Endothelial cell of umbilical vein (primary cell): Measurements from ENCODE around the gene PCDHA4. TPM values are rescaled to one million over a fixed set of nuclear protein-coding genes. Genes with fewer than 3 reads are reported as not detected.

Source experiments
- BruUV-seq: library from RNA; stranded (reverse); fragments of 400-500 nt; replicated peaks from 2 replicates; lab custom pipeline; 2021; lab: Mats Ljungman, UMichigan
- CTCF ChIA-PET: fragments of 300-600, 350-600 bp; sonication (Branson Sonifier 250); formaldehyde crosslinking; loops from one replicate; lab custom pipeline; 2021; ENCODE audit warnings: antibody characterized with exemption, inconsistent platforms; lab: Charles Lee
- POLR2A ChIA-PET: fragments of 300-600, 350-600 bp; sonication (Branson Sonifier 250); formaldehyde crosslinking; loops from one replicate; lab custom pipeline; 2021; ENCODE audit warnings: antibody characterized with exemption, inconsistent platforms; lab: Charles Lee
- DNase-seq: peaks from one replicate; pipeline ENCODE4 v3.0.0-alpha.2; 2011; ENCODE audit warnings: low read depth, low spot score
- FAIRE-seq: peaks from 2 replicates; lab custom pipeline; 2011; peaks lifted over from hg19 to GRCh38; lab: Jason Lieb, UNC
- H2AFZ ChIP-seq: 2 replicates; pipeline ENCODE4 v1.6.0; 2012; ENCODE audit warnings: low read depth, low read length, control low read depth, inconsistent platforms
- H3K27ac ChIP-seq: 2 replicates; pipeline ENCODE4 v1.5.1; 2011; ENCODE audit warnings: low read depth, mild to moderate bottlenecking, control low read depth, low read length, moderate library complexity; ENCODE audit not compliant: insufficient read depth
- H3K27me3 ChIP-seq, 2 experiments: 2 replicates each; pipeline versions ENCODE4 v1.6.0 to v1.6.1; 2011; ENCODE audit warnings: low read length in 2 of 2, mixed read lengths in 1 of 2; ENCODE audit not compliant: control insufficient read depth in 2 of 2, insufficient read depth in 2 of 2
- H3K36me3 ChIP-seq, 2 experiments: 2 replicates in 1 of 2; 3 replicates in 1 of 2; pipeline ENCODE4 v1.5.1; 2011; ENCODE audit warnings: low read length in 2 of 2, mild to moderate bottlenecking in 1 of 2, moderate library complexity in 1 of 2; ENCODE audit not compliant: control insufficient read depth in 2 of 2, insufficient read depth in 2 of 2; ENCODE audit errors: extremely low read depth in 1 of 2
- H3K4me1 ChIP-seq: 3 replicates; pipeline ENCODE4 v1.5.1; 2011; ENCODE audit warnings: mild to moderate bottlenecking, low read length; ENCODE audit not compliant: control insufficient read depth, insufficient read depth; ENCODE audit errors: extremely low read depth
- H3K4me2 ChIP-seq: 2 replicates; pipeline ENCODE4 v1.6.1; 2011; ENCODE audit warnings: low read length, control low read depth, mixed read lengths; ENCODE audit not compliant: insufficient read depth
- H3K4me3 ChIP-seq, 3 experiments: fragments of 200-600 bp in 1 of 3; sonication (generic), shearing (Covaris generic) in 1 of 3; replicated peaks in 1 of 3; 2 replicates each; pipeline ENCODE4 v1.5.1; 2011 to 2016; ENCODE audit warnings: control low read depth in 3 of 3, low read length in 3 of 3, mild to moderate bottlenecking in 2 of 3, inconsistent platforms in 1 of 3, low read depth in 1 of 3, moderate library complexity in 1 of 3; ENCODE audit not compliant: insufficient read depth in 1 of 3
- H3K79me2 ChIP-seq: 2 replicates; pipeline ENCODE4 v1.6.0; 2012; ENCODE audit warnings: low read length, inconsistent platforms; ENCODE audit not compliant: control insufficient read depth, insufficient read depth
- H3K9ac ChIP-seq: replicated peaks from 2 replicates; pipeline ENCODE3; 2011; ENCODE audit warnings: low read length, control low read depth; ENCODE audit not compliant: insufficient read depth; ENCODE audit errors: extremely low read depth
- H3K9me1 ChIP-seq: replicated peaks from 3 replicates; pipeline ENCODE4 v1.6.0; 2011; ENCODE audit warnings: mild to moderate bottlenecking, low read length; ENCODE audit not compliant: control insufficient read depth, insufficient read depth; ENCODE audit errors: extremely low read depth
- H3K9me3 ChIP-seq: replicated peaks from 2 replicates; pipeline ENCODE4 v1.5.1; 2012; ENCODE audit warnings: low read length, inconsistent platforms; ENCODE audit not compliant: control insufficient read depth, insufficient read depth
- H4K20me1 ChIP-seq: replicated peaks from 2 replicates; pipeline ENCODE3; 2011; ENCODE audit warnings: mild to moderate bottlenecking, low read length; ENCODE audit not compliant: control insufficient read depth, insufficient read depth; ENCODE audit errors: extremely low read depth
- EZH2 ChIP-seq: IDR thresholded peaks from 2 replicates; pipeline ENCODE4 v1.6.1; 2012; ENCODE audit warnings: borderline replicate concordance, low read depth, mild to moderate bottlenecking, moderate library complexity, low read length, inconsistent platforms; ENCODE audit not compliant: severe bottlenecking
- GATA2 ChIP-seq: IDR thresholded peaks from 2 replicates; pipeline ENCODE4 v1.7.0; 2011; ENCODE audit warnings: low read depth, mild to moderate bottlenecking, moderate library complexity, mixed read lengths, low read length; ENCODE audit not compliant: insufficient read length, insufficient read depth
- MYC ChIP-seq: IDR thresholded peaks from one replicate; pipeline ENCODE4 v1.6.1; 2011; ENCODE audit warnings: mild to moderate bottlenecking, low read depth, low read length
- POLR2AphosphoS5 ChIP-seq: IDR thresholded peaks from 2 replicates; pipeline ENCODE4 v1.6.1; 2012; ENCODE audit warnings: low read depth, mild to moderate bottlenecking, control low read depth, low read length, moderate library complexity; ENCODE audit not compliant: insufficient read depth
- dilution Hi-C: fragments of 300-500 bp; cut with MboI; formaldehyde crosslinking; loops from one replicate; pipeline ENCODE4 v1.15.0; 2019; ENCODE audit warnings: low sequenced_read_pairs; ENCODE audit not compliant: extremely low pct_ligation_motif_present
- intact Hi-C: fragments of 100-400 bp; cut with micrococcal nuclease; formaldehyde crosslinking; loops from one replicate; pipeline ENCODE4 v1.10.0; 2022
- polyA plus RNA-seq, 4 experiments: library from polyadenylated mRNA; depleted of rRNA in 3 of 4; stranded (reverse) in 3 of 4; unstranded in 1 of 4; fragments of >200 nt; gene quantifications; 2 replicates each; pipeline versions ENCODE4 v1.2.1 to v1.2.3, GENCODE V29; 2011 to 2012; ENCODE audit warnings: missing spikeins in 1 of 4
- total RNA-seq: library from RNA; stranded (reverse); gene quantifications from 2 replicates; pipeline ENCODE4 v1.2.3, GENCODE V29; 2021
- TF ChIP-seq, protein P1 (sequence below): IDR thresholded peaks from 2 replicates; pipeline ENCODE4 v1.6.1; 2011; ENCODE audit not compliant: insufficient read depth, insufficient read length
- TF ChIP-seq, protein P2 (sequence below), 2 donors: IDR thresholded peaks; 1 replicate in 1 of 2; 2 replicates in 1 of 2; pipeline ENCODE4 v1.5.1; 2011; ENCODE audit warnings: low read length in 2 of 2, mild to moderate bottlenecking in 2 of 2, moderate library complexity in 2 of 2, control low read depth in 1 of 2, inconsistent platforms in 1 of 2, low read depth in 1 of 2; ENCODE audit not compliant: insufficient read depth in 1 of 2; ENCODE audit errors: extremely low read depth in 1 of 2

Gene PCDHA4
- total and polyA plus RNA-seq, 2 donors (not counting 3 experiments of a cell fraction or from before 2014, with no cell fraction given): 0.04 to 0.26 TPM

DNA sequence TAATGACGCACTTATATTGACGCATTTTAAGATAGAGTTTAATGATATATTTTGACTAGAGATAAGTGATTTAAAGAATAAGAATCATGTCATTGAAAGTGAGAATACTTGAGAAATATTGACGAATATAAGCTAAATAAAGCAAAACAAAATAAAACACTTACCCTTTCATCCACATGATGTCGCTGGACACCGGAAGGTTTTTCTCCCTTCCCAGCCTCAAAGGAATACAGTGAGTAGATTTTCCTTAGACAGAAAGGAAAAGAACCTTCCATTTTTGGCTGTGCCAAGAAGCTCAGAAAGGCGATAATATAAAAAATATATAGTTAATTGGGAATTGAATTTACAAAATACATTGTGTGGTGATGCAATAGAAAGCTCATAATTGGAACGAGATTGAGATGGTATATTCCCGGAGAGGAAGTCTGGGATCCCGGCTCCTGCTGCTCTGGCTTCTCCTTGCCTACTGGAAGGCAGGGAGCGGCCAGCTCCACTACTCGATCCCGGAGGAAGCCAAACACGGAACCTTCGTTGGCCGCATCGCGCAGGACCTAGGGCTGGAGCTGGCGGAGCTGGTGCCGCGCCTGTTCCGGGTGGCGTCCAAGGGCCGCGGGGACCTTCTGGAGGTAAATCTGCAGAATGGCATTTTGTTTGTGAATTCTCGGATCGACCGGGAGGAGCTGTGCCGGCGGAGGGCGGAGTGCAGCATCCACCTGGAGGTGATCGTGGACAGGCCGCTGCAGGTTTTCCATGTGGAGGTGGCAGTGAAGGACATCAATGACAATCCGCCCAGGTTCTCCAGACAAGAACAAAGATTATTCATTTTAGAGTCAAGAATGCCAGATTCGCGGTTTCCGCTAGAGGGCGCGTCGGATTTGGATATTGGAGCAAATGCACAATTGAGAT is 14.8 kb downstream of the PCDHA4 start, which contains the start of gene PCDHA5:
Gene PCDHA5, plus strand, starts transcription at position 239 of the 906 bp plus-strand sequence.
- ChIA-PET POLR2A (no interaction called here), CTCF (interaction anchor here (1.0 kb wide), 1 partner anchor 16 kb away, joined by 3 read pairs; no protein-coding TSS in a partner anchor)
- FAIRE-seq (peak; percentile 78), DNase-seq (peak; percentile 38)
- Histone ChIP-seq H3K4me1 (no peaks in the 10 kb centered on the region), H2AFZ (no peak within 1 kb of the TSS), H3K4me3 (no peak within 1 kb of the TSS), H3K79me2 (no peaks in the 10 kb centered on the region), H3K9ac (no peak within 1 kb of the TSS), H3K4me2 (no peak within 1 kb of the TSS), H3K27ac (no peak within 1 kb of the TSS), H3K9me1 (no peaks in the 10 kb centered on the region), H3K36me3 (no peaks in the 10 kb centered on the region), H3K27me3 (no peaks in the 10 kb centered on the region), H3K9me3 (no peaks in the 10 kb centered on the region), H4K20me1 (no peaks in the 10 kb centered on the region)
- BruUV-seq: no TSS peak
- no peak for TF ChIP-seq GATA2
- TF ChIP-seq EZH2: no peak
- TF ChIP-seq, protein P1, sequence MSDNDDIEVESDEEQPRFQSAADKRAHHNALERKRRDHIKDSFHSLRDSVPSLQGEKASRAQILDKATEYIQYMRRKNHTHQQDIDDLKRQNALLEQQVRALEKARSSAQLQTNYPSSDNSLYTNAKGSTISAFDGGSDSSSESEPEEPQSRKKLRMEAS: no peak
- TF ChIP-seq MYC: no peak
- TF ChIP-seq, protein P2, sequence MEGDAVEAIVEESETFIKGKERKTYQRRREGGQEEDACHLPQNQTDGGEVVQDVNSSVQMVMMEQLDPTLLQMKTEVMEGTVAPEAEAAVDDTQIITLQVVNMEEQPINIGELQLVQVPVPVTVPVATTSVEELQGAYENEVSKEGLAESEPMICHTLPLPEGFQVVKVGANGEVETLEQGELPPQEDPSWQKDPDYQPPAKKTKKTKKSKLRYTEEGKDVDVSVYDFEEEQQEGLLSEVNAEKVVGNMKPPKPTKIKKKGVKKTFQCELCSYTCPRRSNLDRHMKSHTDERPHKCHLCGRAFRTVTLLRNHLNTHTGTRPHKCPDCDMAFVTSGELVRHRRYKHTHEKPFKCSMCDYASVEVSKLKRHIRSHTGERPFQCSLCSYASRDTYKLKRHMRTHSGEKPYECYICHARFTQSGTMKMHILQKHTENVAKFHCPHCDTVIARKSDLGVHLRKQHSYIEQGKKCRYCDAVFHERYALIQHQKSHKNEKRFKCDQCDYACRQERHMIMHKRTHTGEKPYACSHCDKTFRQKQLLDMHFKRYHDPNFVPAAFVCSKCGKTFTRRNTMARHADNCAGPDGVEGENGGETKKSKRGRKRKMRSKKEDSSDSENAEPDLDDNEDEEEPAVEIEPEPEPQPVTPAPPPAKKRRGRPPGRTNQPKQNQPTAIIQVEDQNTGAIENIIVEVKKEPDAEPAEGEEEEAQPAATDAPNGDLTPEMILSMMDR (IDR thresholded peaks at IDR 0.05; ENCODE audit: extremely low read depth in 1 of 2, insufficient read depth in 1 of 2, low read depth in 1 of 2, low read length in 2 of 2): peak; percentile 49 to 59
- TF ChIP-seq POLR2AphosphoS5: no peak
- dilution Hi-C loops (no loop called here), intact Hi-C loops (loop anchor here (1.0 kb wide), 1 partner anchor 220 kb away; no protein-coding TSS in a partner anchor)
